GM12878 (cell line): ENCODE results near the gene SYDE2.

Experiments
- ATF2 ChIP-seq: IDR thresholded peaks from 2 replicates; pipeline ENCODE4 v1.6.1; 2012; ENCODE audit warnings: low read length, inconsistent platforms
- CHD2 ChIP-seq: IDR thresholded peaks from 2 replicates; pipeline ENCODE4 v1.6.1; 2011; ENCODE audit warnings: low read depth, low read length, improper control_type of control experiment, borderline replicate concordance
- CTCF ChIP-seq, 3 experiments: IDR thresholded peaks in 2 of 3; conservative IDR thresholded peaks in 1 of 3; 2 replicates each; pipeline ENCODE4 v1.5.1; 2011; ENCODE audit warnings: low read depth in 3 of 3, low read length in 3 of 3, mild to moderate bottlenecking in 3 of 3, control low read depth in 2 of 3, moderate library complexity in 2 of 3, inconsistent platforms in 1 of 3, mixed read lengths in 1 of 3; ENCODE audit not compliant: control insufficient read depth in 2 of 3, insufficient read depth in 1 of 3; ENCODE audit errors: extremely low read depth in 1 of 3
- EGR1 ChIP-seq, 2 experiments: IDR thresholded peaks; 1 replicate in 1 of 2; 2 replicates in 1 of 2; pipeline ENCODE4 v1.6.1; 2011 to 2012; ENCODE audit warnings: low read depth in 2 of 2, low read length in 2 of 2, borderline replicate concordance in 1 of 2, mild to moderate bottlenecking in 1 of 2, moderate library complexity in 1 of 2
- EZH2 ChIP-seq: IDR thresholded peaks from 2 replicates; pipeline ENCODE4 v1.6.1; 2012; ENCODE audit warnings: low read depth, mild to moderate bottlenecking, control low read depth, inconsistent platforms, low read length, borderline replicate concordance; ENCODE audit not compliant: control insufficient read depth
- MEF2B ChIP-seq: fragments of 450-650 bp; IDR thresholded peaks from 2 replicates; pipeline ENCODE4 v1.6.1; 2018; ENCODE audit warnings: mild to moderate bottlenecking, moderate library complexity; ENCODE audit not compliant: partially characterized antibody, poor library complexity, severe bottlenecking
- NFYA ChIP-seq: IDR thresholded peaks from 2 replicates; pipeline ENCODE4 v1.6.1; 2011; ENCODE audit warnings: low read depth, mild to moderate bottlenecking, low read length, improper control_type of control experiment, borderline replicate concordance
- PRDM15 ChIP-seq: fragments of 450-650 bp; formaldehyde crosslinking; IDR thresholded peaks from 2 replicates; pipeline ENCODE4 v1.4.0; 2020; ENCODE audit warnings: mild to moderate bottlenecking, moderate library complexity
- SREBF1 ChIP-seq: IDR thresholded peaks from 2 replicates; pipeline ENCODE4 v1.6.1; 2012; ENCODE audit warnings: mild to moderate bottlenecking, low read length
- SREBF2 ChIP-seq: IDR thresholded peaks from 2 replicates; pipeline ENCODE4 v1.6.1; 2012; ENCODE audit warnings: mild to moderate bottlenecking, low read length
- TAF1 ChIP-seq: IDR thresholded peaks from 2 replicates; pipeline ENCODE4 v1.6.1; 2011; ENCODE audit warnings: mild to moderate bottlenecking, low read depth, low read length, borderline replicate concordance
- ZNF24 ChIP-seq: fragments of 450-650 bp; IDR thresholded peaks from 2 replicates; pipeline ENCODE4 v1.6.1; 2017; ENCODE audit warnings: antibody characterized with exemption, mild to moderate bottlenecking
- ZNF384 ChIP-seq: IDR thresholded peaks from 2 replicates; pipeline ENCODE4 v1.6.1; 2012; ENCODE audit warnings: low read depth, mild to moderate bottlenecking, low read length, improper control_type of control experiment, borderline replicate concordance
- ZNF592 ChIP-seq: fragments of 450-650 bp; IDR thresholded peaks from 2 replicates; pipeline ENCODE4 v1.6.1; 2017; ENCODE audit warnings: mild to moderate bottlenecking, moderate library complexity

- TF ChIP-seq MEF2B (no peak), NFYA (no peak), ATF2 (no peak), CTCF (IDR thresholded peaks at IDR 0.05 in 2 of 3, conservative IDR thresholded peaks at IDR 0.05 in 1 of 3; ENCODE audit: control insufficient read depth in 2 of 3, extremely low read depth in 1 of 3, insufficient read depth in 1 of 3, low read depth in 3 of 3, low read length in 3 of 3) (no peak), SREBF2 (no peak), TAF1 (no peak), EGR1 (IDR thresholded peaks at IDR 0.05; ENCODE audit: borderline replicate concordance in 1 of 2, low read depth in 2 of 2, low read length in 2 of 2) (no peak), SREBF1 (no peak), ZNF24 (no peak), CHD2 (no peak), ZNF384 (no peak), EZH2 (no peak), ZNF592 (no peak), PRDM15 (CRISPR knock-in tag) (no peak)
Observed at GRCh38 chr1:85225624-85226380, 25.0 kb upstream of the SYDE2 start.
